ENCODE measurements around the gene PRH2.

PRH2 gene

DNA sequence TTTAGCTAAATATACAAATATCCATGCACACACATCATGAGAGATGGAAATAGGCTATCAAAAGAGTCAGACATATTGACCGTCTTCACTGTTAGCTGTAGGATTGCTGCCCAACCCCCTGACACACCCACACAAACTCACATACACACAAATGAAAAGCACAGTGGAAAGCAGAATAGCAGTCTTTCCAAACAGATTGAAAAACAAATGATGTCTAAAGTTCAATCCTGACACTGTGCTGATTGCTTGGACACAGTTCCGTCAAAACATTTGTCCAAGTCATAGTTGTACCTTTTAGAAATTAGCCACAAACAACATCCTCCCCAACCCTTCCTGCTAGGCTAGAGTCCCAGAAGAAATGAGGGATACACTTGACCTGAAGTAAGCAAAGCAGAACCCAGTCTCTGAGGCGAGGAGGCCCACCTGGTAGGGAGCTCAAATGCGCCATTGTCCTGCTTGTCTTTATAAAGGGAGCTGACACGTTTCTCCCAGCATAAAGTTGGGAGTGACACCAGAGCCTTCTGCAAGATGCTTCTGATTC lies at the start of gene PRH2:
PRH2 (plus strand) TSS at position 491 of the 541 bp plus-strand sequence; CDS start at position 529, 38 bp downstream.
- no peak for DNase-seq (ENCODE audit: low read depth, low spot score)

- no peak for DNase-seq (ENCODE audit: low read depth, low spot score)
Observed at GRCh38 chr12:10884086-10884725, 44.8 kb upstream of the PRH2 start, which contains the start of gene PRH1. PRH1 (minus strand) TSS chr12:10884255; CDS start chr12:10884217, 38 bp downstream.

DNA sequence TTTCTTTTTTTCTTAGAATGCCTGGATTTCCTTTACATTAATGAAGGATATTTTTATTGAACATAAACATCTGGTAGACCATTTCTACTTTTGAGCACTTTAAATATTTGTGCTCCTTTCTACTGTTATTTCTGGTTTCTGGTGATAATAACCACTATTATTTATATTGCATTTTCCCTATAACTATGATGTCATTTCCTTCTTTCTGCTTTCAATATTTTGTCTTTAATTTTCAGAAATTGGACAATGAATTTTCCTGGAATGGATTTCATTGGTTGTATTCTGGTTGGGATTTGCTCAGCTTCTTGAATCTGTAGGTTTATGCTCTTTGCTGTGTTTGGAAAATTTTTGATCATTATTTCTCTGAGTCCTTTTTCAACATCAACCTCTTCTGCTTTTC lies 39.8 kb upstream of the PRH2 start:
- DNase-seq (ENCODE audit: low read depth, low spot score) = no peak

- no peak for DNase-seq (ENCODE audit: low read depth, low spot score)
Observed at GRCh38 chr12:10891937-10892336, 37.1 kb upstream of the PRH2 start.

DNA sequence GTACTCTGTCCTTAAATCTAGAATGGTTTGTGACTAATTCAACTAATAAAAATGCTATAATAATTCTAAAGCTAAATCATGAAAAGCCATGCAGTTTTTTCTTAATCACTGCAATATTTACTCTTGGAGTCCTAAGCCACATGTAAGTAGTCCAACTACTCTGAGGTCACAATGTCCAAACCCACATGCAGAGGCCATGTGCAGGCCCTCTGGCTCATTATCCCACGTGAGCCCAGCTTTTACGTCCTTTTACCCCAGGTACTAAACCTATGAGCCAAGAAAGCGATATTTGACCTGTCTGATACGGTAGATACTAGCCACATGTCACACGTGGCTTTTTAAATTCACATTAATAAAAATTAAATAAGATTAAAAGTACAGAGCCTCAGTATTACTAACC lies 32.2 kb upstream of the PRH2 start:
- DNase-seq (ENCODE audit: low read depth, low spot score) = no peak

- DNase-seq (ENCODE audit: low read depth, low spot score) = no peak
Observed at GRCh38 chr12:10900530-10900929, 28.5 kb upstream of the PRH2 start.

DNA sequence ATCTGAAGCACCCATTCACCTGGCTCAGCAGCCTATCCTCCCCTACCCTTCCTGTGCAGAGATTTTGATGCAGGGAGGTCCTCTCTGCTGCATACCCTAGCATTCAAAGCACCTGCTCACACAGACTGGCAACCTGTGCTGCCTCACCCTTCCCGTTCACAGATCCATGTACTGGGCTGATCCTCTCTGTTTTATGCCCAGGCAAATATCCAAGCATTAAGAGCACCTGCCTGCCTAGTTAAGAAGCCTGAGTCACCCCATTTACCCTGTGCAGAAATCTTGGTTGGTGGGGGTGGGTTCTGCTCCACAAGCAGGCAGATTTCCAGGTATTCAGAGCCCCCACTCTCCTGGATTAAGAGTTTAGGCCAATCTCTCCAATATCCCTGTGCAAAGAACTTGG lies 28.1 kb upstream of the PRH2 start:
- DNase-seq (ENCODE audit: low read depth, low spot score) = no peak

- DNase-seq (ENCODE audit: low read depth, low spot score) = no peak
Observed at GRCh38 chr12:10901427-10901826, 27.6 kb upstream of the PRH2 start.

GRCh38 chr12:10904686-10905085 lies 24.4 kb upstream of the PRH2 start:
- DNase-seq (ENCODE audit: low read depth, low spot score) = no peak

- no peak for DNase-seq (ENCODE audit: low read depth, low spot score)
Observed at GRCh38 chr12:10909462-10909861, 19.6 kb upstream of the PRH2 start, which contains the start of gene TAS2R13. TAS2R13 (minus strand) TSS chr12:10909562; CDS start chr12:10909298, 264 bp downstream.

DNA sequence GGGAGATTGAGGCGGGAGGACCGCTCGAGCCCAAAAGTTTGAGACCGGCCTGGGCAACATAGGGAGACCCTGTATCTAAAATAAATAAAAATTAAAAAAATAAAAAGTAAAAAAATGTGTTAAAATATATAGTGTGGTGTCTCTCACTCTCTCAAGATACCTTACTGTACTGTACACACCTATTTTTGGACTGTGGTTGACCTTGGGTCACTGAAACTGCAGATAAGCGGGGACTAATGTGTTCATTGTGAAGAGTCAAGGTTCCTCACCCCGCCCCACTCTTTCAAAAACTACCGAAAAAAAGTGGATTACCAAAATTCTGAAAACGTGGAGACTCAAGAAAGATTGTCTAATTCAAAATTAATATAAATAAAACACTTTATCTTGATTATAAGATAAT lies 18.7 kb upstream of the PRH2 start:
- no peak for DNase-seq (ENCODE audit: low read depth, low spot score)

DNA sequence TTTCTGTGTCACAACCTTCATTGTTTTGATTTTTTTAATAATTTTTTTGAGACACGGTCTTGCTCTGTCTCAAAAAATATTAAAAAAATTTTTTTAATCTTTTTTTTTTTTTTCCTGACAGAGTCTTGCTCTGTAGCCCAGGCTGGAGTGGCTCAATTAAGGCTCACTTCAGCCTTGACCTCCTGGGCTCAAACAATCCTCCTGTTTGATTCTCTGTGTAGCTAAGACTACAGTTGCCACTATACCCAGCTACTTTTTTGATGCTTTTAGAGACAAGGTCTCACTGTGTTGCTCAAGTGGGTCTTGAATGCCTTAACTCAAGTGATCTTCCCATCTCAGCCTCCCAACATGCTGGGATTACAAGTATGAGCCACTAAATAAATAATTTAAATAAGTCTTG lies 9.2 kb upstream of the PRH2 start:
- DNase-seq (ENCODE audit: low read depth, low spot score) = no peak

DNA sequence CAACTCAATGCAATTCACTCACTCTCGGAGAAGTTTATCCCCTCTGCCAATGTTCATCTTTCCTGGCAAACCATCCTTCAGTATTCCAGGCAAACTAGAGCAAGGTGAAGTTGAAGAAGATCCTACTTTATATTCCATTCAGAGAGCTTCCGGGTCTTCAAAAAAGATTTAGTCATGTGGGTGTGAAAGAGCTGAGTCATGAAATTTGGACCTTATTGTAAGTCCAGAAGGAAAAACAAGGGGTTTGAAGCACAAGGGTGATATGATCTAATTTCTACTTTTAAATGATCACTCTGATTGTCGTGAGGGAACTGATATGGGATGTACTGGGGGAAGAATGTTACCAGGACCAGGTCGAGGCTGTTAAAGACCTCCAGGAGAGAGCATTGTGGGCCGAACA lies 2.8 kb upstream of the PRH2 start:
- no peak for DNase-seq (ENCODE audit: low read depth, low spot score)

DNA sequence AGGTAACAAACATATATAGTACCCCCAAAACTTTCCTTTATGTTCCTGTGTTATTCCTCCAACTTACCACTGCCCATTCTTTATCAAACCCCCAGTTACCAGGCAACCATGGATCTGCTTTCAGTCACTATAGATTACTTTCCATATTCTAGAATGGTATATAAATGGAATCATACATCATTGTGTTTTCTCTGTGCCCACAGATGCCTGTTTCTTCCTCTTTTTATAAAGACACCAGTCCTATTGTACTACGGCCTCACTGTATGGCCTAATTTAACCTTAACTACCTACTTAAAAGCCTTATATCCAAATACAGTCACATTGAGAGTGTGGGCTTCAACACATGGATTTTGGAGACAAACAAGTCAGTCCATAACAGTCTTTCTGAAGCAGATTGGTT lies 7.5 kb downstream of the PRH2 start:
- DNase-seq (ENCODE audit: low read depth, low spot score) = no peak

GRCh38 chr12:10939163-10939562 lies 10.1 kb downstream of the PRH2 start, which contains the start of gene TAS2R14:
TAS2R14 (minus strand) TSS chr12:10939263; CDS start chr12:10939207, 56 bp downstream.
- no peak for DNase-seq (ENCODE audit: low read depth, low spot score)

GRCh38 chr12:10940389-10940788 lies 11.4 kb downstream of the PRH2 start:
- DNase-seq (ENCODE audit: low read depth, low spot score) = no peak

- DNase-seq (ENCODE audit: low read depth, low spot score) = no peak
Observed at GRCh38 chr12:10941369-10941768, 12.3 kb downstream of the PRH2 start.

DNA sequence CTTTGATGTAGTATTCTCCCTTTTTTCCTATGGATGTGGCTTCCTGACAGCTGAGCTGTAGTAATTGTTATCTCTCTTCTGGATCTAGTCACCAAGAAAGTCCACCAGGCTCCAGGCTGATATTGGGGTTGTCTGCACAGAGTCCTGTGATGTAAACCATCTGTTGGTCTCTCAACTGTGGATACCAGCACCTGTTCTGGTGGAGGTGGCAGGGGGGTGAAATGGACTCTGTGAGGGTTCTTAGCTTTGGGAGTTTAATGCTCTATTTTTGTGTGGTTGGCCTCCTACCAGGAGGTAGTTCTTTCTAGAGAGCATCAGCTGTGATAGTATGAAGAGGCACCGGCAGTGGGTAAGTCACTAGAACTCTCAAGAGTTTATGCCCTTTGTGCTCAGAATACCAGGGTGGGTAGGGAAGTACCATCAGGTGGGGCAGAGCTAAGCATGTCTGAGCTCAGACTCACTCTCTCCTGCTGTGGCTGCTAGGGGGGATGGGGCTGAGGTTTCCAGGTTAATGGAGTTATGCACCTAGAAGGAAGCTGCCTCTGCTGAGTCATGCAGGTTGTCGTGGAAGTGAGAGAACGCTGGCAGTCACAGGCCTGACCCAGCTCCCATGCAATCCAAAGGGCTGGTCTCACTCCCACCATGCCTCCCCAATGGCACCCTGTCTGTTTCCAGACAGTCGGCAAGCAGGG lies 13.0 kb downstream of the PRH2 start:
- DNase-seq (ENCODE audit: low read depth, low spot score) = peak; percentile 64

DNA sequence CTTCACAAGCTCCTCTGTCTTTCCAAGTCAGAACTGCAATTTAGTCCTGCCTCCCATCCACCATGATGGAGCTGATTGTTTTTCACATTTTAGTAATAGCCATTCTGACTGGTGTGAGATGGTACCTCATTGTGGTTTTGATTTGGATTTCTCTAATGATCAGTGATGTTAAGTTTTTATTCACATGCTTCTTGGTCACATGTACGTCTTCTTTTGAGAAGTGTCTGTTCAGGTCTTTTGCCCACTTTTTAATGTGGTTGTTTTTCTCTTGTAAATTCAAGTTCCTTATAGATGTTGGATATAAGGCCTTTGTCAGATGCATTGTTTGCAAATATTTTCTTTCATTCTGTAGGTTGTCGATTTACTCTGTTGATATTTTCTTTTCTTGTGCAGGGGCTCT lies 14.1 kb downstream of the PRH2 start:
- no peak for DNase-seq (ENCODE audit: low read depth, low spot score)

DNA sequence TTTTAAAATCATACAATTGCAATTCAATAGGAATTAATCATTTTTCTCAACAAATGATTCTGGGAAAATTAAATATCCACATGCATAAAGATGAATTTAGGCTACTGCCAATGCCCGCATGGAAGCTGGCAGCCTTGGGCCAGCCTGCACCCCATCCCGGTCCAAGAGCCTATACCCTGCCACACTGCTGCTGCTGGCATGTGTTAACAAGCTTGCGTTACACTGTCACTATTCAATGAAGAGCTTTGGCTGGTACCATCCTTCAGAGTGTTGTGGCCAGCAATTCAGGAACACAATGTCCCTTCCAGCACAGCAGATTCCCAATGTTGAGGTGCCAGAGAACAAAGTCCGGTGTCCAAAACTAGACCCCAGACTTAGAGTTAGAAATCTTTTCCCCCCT lies 23.6 kb downstream of the PRH2 start:
- no peak for DNase-seq (ENCODE audit: low read depth, low spot score)

- no peak for DNase-seq (ENCODE audit: low read depth, low spot score)
Observed at GRCh38 chr12:10956085-10956484, 27.0 kb downstream of the PRH2 start.

DNA sequence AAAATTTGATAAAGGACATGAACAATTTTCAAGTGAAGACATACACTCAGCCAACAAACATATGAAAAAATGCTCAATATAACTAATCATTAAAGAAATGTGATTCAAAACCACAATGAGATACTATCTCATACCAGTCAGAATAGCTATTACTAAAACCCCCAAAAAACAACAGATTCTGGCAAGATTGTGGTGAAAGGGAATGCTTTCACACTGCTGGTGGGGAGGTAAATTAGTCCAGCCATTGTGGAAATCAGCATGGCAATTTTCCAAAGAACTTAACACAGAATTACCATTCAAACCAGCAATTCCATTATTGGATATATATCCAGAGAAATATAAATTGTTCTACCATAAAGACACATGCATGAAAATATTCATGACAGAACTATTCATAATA lies 28.7 kb downstream of the PRH2 start:
- DNase-seq (ENCODE audit: low read depth, low spot score) = no peak

DNA sequence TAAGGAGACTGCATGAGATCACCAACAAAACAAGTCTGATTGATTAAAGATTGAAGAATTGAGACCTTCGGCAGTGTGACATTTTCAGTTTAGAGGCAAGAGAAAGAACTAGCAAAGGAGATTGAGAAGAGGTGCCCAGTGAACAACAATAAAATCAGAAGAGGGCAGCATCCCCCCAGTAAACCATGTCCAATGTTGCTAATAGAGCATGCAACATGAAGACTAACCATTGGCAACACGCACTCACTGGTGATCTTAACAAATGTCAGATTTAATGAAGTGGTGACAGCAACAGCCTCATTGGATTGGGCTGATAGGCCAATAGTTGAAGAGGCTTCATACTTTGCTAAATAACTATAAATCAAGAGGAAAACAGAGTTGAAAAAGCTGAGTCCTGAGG lies 30.8 kb downstream of the PRH2 start:
- DNase-seq (ENCODE audit: low read depth, low spot score) = no peak

Measured in ELF-1 (cell line).